Hepatocyte (in vitro differentiated cells): ENCODE measurements around the gene SLC16A3. TPM values are rescaled to one million over a fixed set of nuclear protein-coding genes. Genes with fewer than 3 reads are reported as not detected.
A peak's percentile ranks its signal among the peaks of the same experiment; 100 is the strongest.

Source experiments
- DNase-seq: peaks from one replicate; pipeline ENCODE4 v3.0.0-alpha.2; 2016; ENCODE audit warnings: low spot score
- H2AFZ ChIP-seq: fragments of 200-600 bp; sonication (generic); 2 replicates; pipeline ENCODE4 v1.6.0; 2016; ENCODE audit warnings: antibody characterized with exemption, mild to moderate bottlenecking
- H3K27ac ChIP-seq: fragments of 200-600 bp; sonication (generic); 2 replicates; pipeline ENCODE4 v1.5.1; 2016; ENCODE audit warnings: mild to moderate bottlenecking
- H3K27me3 ChIP-seq: fragments of 200-600 bp; sonication (generic); 2 replicates; pipeline ENCODE4 v1.6.1; 2016
- H3K36me3 ChIP-seq: fragments of 200-600 bp; sonication (generic); replicated peaks from 2 replicates; pipeline ENCODE4 v1.5.1; 2016; ENCODE audit warnings: low read depth; ENCODE audit not compliant: insufficient read depth
- H3K4me1 ChIP-seq: fragments of 200-600 bp; sonication (generic); 2 replicates; pipeline ENCODE4 v1.5.1; 2016; ENCODE audit warnings: mild to moderate bottlenecking, moderate library complexity; ENCODE audit not compliant: insufficient read depth
- H3K4me2 ChIP-seq: fragments of 200-600 bp; sonication (generic); 2 replicates; pipeline ENCODE4 v1.6.0; 2016
- H3K4me3 ChIP-seq: fragments of 200-600 bp; sonication (generic); 2 replicates; pipeline ENCODE4 v1.5.1; 2016; ENCODE audit warnings: mild to moderate bottlenecking
- H3K79me2 ChIP-seq: fragments of 200-600 bp; sonication (generic); 2 replicates; pipeline ENCODE4 v1.6.0; 2017; ENCODE audit warnings: mild to moderate bottlenecking
- H3K9me2 ChIP-seq: fragments of 200-600 bp; sonication (generic); replicated peaks from 2 replicates; pipeline ENCODE4 v1.6.0; 2017; ENCODE audit warnings: mild to moderate bottlenecking; ENCODE audit not compliant: insufficient read depth
- H3K9me3 ChIP-seq: fragments of 200-600 bp; sonication (generic); 2 replicates; pipeline ENCODE4 v1.5.1; 2016; ENCODE audit warnings: low read depth, mild to moderate bottlenecking
- H4K20me1 ChIP-seq: fragments of 200-600 bp; sonication (generic); 2 replicates; pipeline ENCODE4 v1.6.0; 2016; ENCODE audit warnings: mild to moderate bottlenecking; ENCODE audit not compliant: insufficient read depth, poor library complexity, severe bottlenecking
- EZH2 ChIP-seq: fragments of 200-600 bp; sonication (generic); IDR thresholded peaks from 2 replicates; pipeline ENCODE4 v1.6.1; 2016; ENCODE audit warnings: antibody characterized with exemption, mild to moderate bottlenecking, borderline replicate concordance
- EZH2phosphoT487 ChIP-seq: fragments of 200-600 bp; sonication (generic); IDR thresholded peaks from one replicate; pipeline ENCODE4 v1.6.1; 2018; ENCODE audit warnings: antibody characterized with exemption, mild to moderate bottlenecking, low read depth, moderate library complexity; ENCODE audit not compliant: unreplicated experiment, severe bottlenecking
- WGBS: methylation state at CpG from one replicate; pipeline ENCODE4 v1.1.6; 2016; ENCODE audit warnings: low lambda C conversion rate; ENCODE audit errors: missing lambda C conversion rate; 5-methylcytosine and 5-hydroxymethylcytosine counted together
- polyA plus RNA-seq: library from polyadenylated mRNA; unstranded; fragments of >200 nt; fragmentation: Nextera tagmentation; extraction: Ambion mirVana; gene quantifications from 2 replicates; pipeline ENCODE4 v1.2.1, GENCODE V29; 2016
- total RNA-seq: library from RNA; depleted of rRNA; stranded (reverse); fragments of >200 nt; gene quantifications from 2 replicates; pipeline ENCODE4 v1.2.3, GENCODE V29; 2014
- TF ChIP-seq, protein P1 (sequence below): fragments of 200-600 bp; sonication (generic); IDR thresholded peaks from 2 replicates; pipeline ENCODE4 v1.5.1; 2016; ENCODE audit warnings: antibody characterized with exemption, mild to moderate bottlenecking; ENCODE audit not compliant: poor library complexity

SLC16A3 gene
- total RNA-seq (240 and 290 TPM in 2 replicates), polyA plus RNA-seq (114 and 125 TPM in 2 replicates)

DNA sequence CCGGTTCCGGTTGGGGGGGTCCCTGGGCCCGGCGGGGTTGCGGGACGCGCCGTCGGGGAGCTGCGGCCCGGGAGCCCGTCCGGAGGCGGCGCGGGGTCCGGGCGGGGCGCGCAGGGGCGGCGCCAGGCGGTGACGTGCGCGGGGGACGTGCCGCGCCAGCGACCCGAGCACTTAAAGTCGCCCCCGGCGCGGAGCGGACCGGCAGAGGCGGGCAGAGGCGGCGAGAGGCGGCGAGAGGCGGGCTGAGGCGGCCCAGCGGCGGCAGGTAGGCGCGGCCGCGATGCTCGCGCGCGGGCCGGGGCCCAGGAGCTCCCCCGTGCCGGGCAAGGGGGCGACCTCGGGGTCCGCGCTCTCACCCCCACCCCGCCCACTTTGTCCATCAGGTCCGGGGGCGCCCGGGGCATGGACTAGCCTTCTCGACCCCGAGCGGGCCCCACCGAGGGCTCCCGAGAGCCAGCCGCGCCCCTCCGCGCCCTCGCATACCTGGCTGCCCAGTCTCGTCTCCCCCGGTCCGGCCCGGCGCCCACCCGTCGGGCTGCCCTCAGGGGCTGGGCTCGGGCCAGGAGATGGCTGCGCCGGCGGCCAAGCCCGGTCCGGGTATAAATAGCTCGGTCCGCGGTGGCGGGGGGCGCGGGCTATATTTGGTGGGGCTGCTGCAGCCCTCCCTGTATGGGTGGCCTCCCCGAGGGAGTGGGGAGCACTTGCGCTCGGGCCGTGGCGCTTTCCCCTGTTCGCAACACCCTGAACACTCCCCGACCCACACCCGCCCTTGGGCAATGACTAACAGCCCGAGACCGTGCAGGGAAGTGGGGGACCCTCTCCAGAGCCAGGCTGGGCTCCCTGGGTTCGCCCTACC lies at the start of gene SLC16A3:
Gene SLC16A3 (plus strand): TSS at position 201 of the 856 bp plus-strand sequence. CDS start 6,967 bp downstream, outside the sequence.
- peak within 1 kb of the TSS; percentile 99 for H3K4me2 ChIP-seq
- H3K4me3 ChIP-seq: peak within 1 kb of the TSS; percentile 61
- H3K36me3 ChIP-seq: no peaks in the 10 kb centered on the region
- TF ChIP-seq, protein P1, sequence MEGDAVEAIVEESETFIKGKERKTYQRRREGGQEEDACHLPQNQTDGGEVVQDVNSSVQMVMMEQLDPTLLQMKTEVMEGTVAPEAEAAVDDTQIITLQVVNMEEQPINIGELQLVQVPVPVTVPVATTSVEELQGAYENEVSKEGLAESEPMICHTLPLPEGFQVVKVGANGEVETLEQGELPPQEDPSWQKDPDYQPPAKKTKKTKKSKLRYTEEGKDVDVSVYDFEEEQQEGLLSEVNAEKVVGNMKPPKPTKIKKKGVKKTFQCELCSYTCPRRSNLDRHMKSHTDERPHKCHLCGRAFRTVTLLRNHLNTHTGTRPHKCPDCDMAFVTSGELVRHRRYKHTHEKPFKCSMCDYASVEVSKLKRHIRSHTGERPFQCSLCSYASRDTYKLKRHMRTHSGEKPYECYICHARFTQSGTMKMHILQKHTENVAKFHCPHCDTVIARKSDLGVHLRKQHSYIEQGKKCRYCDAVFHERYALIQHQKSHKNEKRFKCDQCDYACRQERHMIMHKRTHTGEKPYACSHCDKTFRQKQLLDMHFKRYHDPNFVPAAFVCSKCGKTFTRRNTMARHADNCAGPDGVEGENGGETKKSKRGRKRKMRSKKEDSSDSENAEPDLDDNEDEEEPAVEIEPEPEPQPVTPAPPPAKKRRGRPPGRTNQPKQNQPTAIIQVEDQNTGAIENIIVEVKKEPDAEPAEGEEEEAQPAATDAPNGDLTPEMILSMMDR: no peak
- no peak for TF ChIP-seq EZH2
- TF ChIP-seq EZH2phosphoT487: no peak
- 10% methylated on average over 28 of the region's 105 CpGs for WGBS
- H3K9me2 ChIP-seq: no peaks in the 10 kb centered on the region
- DNase-seq: peak; percentile 91
- H3K79me2 ChIP-seq: peaks cover 28% of the 10 kb centered on the region
- peak within 1 kb of the TSS; percentile 86 for H3K27ac ChIP-seq
- peak within 1 kb of the TSS; percentile 92 for H2AFZ ChIP-seq
- peaks cover 11% of the 10 kb centered on the region for H4K20me1 ChIP-seq
- peaks cover 32% of the 10 kb centered on the region for H3K4me1 ChIP-seq
- no peaks in the 10 kb centered on the region for H3K27me3 ChIP-seq
- no peaks in the 10 kb centered on the region for H3K9me3 ChIP-seq

DNA sequence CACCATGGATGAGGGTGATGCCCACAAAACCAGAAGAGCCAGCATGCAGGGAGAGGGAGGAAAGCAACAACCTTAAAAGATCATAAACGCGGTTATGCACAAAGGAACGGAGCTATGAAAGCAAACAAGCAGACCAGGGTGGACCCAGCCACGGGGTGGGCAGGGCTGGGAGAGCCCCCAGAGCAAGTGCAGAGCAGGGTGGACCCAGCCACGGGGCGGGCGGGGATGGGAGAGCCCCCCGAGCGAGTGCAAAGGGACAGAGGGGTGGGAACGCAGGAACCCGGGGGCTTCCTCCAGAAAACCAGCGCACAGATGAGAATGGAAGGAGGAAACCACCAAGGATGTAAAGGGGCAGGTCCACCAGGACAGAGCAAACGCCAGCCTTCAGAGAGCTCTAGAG lies 49.4 kb upstream of the SLC16A3 start:
- Histone ChIP-seq H3K4me2 (no peak overlapping the region), H3K9me2 (no peaks in the 10 kb centered on the region), H3K36me3 (no peaks in the 10 kb centered on the region), H3K27me3 (no peaks in the 10 kb centered on the region), H3K27ac (no peak overlapping the region), H4K20me1 (no peaks in the 10 kb centered on the region), H3K9me3 (no peaks in the 10 kb centered on the region), H2AFZ (no peak overlapping the region), H3K4me1 (no peaks in the 10 kb centered on the region), H3K79me2 (no peaks in the 10 kb centered on the region), H3K4me3 (no peak overlapping the region)
- TF ChIP-seq, protein P1: no peak
- DNase-seq: no peak
- WGBS: 95% methylated on average over 7 of the region's 13 CpGs

DNA sequence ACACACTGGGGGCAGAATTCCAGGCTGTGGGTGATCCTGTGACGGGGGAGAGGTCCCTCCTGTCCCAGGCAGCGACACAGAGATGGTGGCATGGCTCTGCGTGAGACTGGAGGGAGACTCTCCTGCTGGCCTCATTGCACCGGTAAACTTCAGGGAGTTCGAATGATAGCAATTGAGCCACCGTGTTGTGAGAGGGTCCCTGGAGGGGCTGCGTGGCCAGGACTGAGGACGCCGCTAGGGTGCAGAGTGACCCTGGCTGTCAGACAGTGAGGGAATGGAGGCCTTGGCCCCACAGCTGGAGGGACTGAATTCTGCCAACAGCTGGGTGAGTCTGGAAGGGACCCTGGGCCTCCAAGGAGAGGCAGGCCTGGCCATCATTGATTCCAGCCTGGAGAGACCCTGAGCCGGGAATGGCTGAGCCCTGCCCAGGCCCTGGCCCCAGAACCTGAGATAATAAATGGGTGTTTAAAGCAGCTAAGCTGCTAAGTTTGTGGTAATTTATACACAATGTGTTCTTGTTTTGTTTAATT lies 48.8 kb upstream of the SLC16A3 start:
- Histone ChIP-seq H3K9me2 (no peaks in the 10 kb centered on the region), H3K27ac (no peak overlapping the region), H3K36me3 (no peaks in the 10 kb centered on the region), H3K4me2 (no peak overlapping the region), H3K4me1 (no peaks in the 10 kb centered on the region), H3K79me2 (no peaks in the 10 kb centered on the region), H3K27me3 (no peaks in the 10 kb centered on the region), H3K9me3 (no peaks in the 10 kb centered on the region), H2AFZ (no peak overlapping the region), H4K20me1 (no peaks in the 10 kb centered on the region), H3K4me3 (no peak overlapping the region)
- no peak for TF ChIP-seq EZH2phosphoT487
- TF ChIP-seq, protein P1: no peak
- TF ChIP-seq EZH2: no peak
- no peak for DNase-seq
- 95% methylated on average over 10 of the region's 10 CpGs for WGBS
